IPS-18a (cell line): ENCODE results near the gene ANKLE1.

Experiments used
- H3K27ac ChIP-seq: one replicate; pipeline ENCODE4 v1.5.1; 2013; ENCODE audit warnings: low read length
- H3K27me3 ChIP-seq: one replicate; pipeline ENCODE4 v1.6.1; 2013; ENCODE audit warnings: mild to moderate bottlenecking, low read length; ENCODE audit not compliant: control insufficient read depth, insufficient read depth
- H3K36me3 ChIP-seq: one replicate; pipeline ENCODE4 v1.6.1; 2013; ENCODE audit warnings: low read depth, low read length; ENCODE audit not compliant: control insufficient read depth
- H3K4me1 ChIP-seq: one replicate; pipeline ENCODE4 v1.6.1; 2013; ENCODE audit warnings: low read depth, low read length; ENCODE audit not compliant: control insufficient read depth
- H3K4me3 ChIP-seq: one replicate; pipeline ENCODE4 v1.5.1; 2013; ENCODE audit warnings: low read length
- H3K9ac ChIP-seq: one replicate; pipeline ENCODE4 v1.6.1; 2013; ENCODE audit warnings: mild to moderate bottlenecking, low read length, moderate library complexity
- H3K9me3 ChIP-seq: one replicate; pipeline ENCODE4 v1.6.1; 2013; ENCODE audit warnings: low read depth, low read length; ENCODE audit not compliant: control insufficient read depth

ANKLE1 gene

DNA sequence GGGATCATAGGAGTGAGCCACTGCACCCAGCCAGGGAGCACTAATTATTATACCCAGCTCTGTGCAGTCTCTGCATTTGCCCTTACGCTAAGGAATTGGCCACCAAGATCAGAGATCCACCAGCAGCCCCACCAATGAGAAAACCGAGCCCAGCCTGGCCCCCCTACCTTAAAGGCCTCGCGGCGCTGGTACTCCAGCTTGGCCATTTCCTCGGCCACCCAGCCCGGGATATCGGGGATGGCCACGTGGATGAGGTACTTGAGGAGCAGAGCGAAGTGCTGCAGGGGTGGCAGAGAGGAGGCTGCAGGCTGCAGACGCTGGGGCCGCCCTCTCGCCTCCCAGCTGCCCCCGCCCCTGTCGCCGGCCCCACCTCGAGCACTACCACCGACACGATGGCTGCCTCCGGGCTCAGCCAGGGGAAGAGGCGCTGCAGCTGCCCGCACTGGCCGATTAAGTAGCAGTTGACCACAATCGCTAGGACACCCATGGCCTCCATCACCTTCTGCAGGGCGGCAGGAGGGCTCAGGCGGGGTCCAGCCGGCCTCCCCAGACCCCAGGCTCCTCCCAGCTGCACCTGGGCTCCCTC, 45.5 kb downstream of the ANKLE1 start:
- Histone ChIP-seq H3K27ac (no peak overlapping the region), H3K27me3 (peaks cover 9% of the 10 kb centered on the region), H3K4me1 (no peaks in the 10 kb centered on the region), H3K9ac (no peak overlapping the region), H3K36me3 (no peaks in the 10 kb centered on the region), H3K9me3 (no peaks in the 10 kb centered on the region), H3K4me3 (peak overlapping the region; percentile 77)

DNA sequence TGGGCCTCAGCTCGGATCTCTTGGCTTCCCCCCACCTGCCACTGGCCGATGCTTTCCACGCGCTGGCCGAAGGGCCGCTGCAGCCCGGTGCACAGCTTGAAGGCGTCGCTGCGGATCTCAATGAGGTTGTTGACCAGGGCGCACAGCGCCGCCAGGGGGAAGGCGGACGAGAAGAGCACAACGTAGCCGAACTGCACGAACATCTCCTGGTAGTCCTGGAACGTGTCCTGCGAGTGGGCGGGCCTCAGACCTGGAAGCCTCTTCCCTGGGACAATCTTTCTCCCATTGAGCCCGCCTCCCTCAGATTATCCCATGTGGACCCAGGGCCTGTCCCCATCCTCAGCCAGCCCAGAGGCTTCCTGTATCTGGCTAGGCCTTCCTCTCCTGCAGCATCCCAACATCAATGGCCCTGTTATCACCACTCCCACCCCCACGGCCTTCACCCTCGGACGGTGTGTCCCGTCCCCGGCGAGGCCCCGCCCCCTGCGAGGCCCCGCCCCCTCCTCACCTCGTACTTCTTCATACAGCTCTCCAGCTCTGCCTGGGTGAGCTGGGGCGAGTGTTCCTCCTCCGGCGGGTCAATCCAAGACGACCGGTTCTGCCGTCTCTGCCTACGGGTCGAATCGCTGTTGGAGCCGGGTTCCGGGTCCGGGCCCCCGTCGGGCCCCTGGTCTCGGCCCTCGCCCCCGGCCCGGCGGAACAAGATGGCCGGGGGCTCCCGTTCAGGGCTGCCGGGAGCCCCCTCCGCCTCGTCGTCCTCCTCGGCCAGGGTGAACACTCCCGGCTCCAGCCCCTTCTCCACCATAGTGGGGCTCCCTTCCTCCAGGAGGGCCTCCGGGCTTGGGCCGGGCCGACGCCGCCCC, 46.2 kb downstream of the ANKLE1 start:
- H3K36me3 ChIP-seq, result no peaks in the 10 kb centered on the region
- H3K9ac ChIP-seq, result peak overlapping the region; percentile 79
- no peaks in the 10 kb centered on the region for H3K9me3 ChIP-seq
- no peak overlapping the region for H3K27ac ChIP-seq
- peak overlapping the region; percentile 77 for H3K4me3 ChIP-seq
- H3K4me1 ChIP-seq, result no peaks in the 10 kb centered on the region
- H3K27me3 ChIP-seq, result peaks cover 9% of the 10 kb centered on the region

DNA sequence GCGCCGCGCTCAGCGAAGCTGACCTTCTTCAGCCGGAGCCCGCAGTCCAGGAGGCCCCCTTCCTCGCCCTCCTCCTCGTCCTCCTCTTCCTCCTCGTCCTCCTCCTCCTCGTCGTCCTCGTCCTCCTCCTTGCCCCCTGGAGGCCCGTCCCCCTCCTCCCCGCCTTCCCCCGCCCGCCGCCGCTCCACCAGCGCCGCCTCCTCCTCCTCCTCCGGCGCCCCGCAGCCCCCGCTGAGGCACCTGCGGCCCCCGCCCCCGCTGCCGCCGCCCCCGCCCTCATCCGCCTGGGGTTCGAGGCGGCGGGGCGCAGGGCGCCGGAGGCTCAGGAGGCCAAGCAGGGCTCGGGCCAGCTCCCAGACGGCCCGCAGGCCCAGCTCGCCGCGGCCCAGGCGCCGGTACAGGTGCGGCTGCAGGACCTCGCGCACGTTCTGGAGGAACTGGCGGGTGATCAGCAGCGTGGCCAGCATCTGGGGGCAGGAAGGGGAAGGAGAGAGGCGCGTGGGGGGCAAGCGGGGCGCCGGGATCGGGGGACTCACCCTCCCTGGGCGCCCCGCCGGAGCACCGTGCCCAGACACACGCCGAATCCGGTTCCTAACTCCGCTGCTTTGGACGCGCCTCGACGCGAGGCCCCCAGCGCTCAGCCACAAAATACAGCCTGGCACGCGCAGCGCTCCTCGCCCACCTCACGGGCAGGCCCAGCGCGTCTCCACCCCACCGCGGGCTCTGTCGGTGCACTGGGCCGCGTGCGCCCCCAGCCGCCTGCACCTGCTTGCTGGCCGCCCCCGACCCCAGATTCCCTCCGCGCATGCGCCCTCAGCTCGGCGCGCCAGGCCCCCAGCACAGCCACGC, 47.0 kb downstream of the ANKLE1 start:
- H3K36me3 ChIP-seq, result no peaks in the 10 kb centered on the region
- H3K4me3 ChIP-seq, result peak overlapping the region; percentile 77
- peaks cover 9% of the 10 kb centered on the region for H3K27me3 ChIP-seq
- H3K4me1 ChIP-seq, result peaks cover 1% of the 10 kb centered on the region
- no peaks in the 10 kb centered on the region for H3K9me3 ChIP-seq
- H3K9ac ChIP-seq, result peak overlapping the region; percentile 79
- H3K27ac ChIP-seq, result no peak overlapping the region

DNA sequence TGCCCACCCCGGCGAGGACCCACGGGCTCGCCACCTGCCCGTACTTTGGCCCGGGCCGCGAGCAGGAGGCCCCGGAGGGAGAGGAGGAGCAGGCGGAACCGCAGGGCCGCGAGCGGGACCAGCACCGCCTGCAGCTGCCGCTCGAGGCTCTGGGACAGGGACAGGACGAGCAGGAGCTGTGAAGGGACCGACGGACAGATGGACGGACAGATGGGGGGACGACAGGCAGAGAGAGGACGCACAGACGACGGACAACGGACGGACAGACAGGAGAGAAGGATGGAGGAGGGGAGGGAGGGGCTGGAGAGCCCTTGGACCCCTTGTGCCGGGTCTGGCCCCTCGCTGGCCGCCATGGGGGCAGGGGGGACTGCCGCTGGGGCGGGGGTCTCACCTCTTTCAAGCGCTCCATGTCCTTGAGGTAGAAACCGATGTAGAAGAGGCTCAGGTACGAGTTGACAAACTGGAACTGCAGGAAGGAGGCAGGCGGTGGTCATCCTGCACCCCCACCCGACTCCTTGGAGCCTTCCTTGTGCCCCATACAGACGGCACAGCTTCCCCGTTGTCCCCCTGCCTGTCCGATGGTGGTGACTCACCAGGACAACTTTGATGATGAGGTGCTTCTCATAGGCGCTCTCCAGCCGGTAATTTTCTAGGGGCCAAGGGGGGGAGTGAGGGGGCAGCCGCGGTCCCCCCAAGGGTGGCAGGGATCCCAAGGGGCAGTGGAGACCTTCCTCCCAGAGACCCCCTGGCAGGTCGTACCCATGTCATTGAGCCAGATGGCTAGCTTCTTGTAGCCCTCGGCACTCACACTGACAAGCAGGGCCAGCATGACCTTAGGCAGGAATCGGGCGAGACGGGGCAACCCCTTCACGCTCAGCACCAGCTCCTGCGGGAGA, 47.9 kb downstream of the ANKLE1 start:
- no peaks in the 10 kb centered on the region for H3K36me3 ChIP-seq
- H3K27me3 ChIP-seq, result peaks cover 9% of the 10 kb centered on the region
- H3K9me3 ChIP-seq, result no peaks in the 10 kb centered on the region
- no peak overlapping the region for H3K9ac ChIP-seq
- peaks cover 3% of the 10 kb centered on the region for H3K4me1 ChIP-seq
- no peak overlapping the region for H3K4me3 ChIP-seq
- H3K27ac ChIP-seq, result no peak overlapping the region

DNA sequence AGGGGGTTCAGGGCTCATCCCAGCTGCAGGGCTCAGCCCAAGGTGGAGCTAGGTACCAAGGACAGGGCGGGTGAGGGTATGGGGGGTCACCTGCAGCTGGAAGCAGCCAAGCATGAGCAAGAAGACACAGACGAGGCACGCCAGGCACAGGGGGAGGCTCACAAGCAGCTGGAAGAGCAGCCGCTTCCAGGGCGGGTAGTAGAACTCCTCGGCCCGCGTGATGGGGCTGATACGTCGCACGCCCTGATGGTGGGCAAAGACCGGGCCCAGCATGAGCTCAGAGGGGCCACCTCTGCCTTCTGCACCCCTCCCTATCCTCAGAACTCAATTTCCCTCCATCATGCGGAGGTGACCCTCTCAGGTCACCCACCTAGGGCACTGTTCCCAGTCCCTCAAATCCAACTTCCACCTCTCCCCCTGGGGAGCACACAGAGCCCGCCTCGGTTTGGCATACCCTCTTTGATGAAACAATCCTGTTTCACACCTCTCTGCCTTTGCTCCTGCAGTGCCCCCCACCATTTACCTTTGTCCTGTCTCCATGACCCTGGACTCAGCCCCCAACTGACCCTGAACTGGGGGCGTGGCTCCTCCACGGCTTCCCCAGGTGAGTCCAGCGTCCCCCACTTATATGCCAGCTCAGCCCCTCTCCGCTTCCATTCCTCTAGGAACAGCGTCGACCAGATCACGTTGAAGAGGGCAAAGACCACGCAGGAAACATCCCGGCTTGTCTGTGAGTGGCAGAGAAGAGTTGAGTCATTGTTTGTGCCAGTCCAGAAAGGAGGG, 48.8 kb downstream of the ANKLE1 start:
- Histone ChIP-seq H3K4me1 (peaks cover 3% of the 10 kb centered on the region), H3K36me3 (no peaks in the 10 kb centered on the region)

DNA sequence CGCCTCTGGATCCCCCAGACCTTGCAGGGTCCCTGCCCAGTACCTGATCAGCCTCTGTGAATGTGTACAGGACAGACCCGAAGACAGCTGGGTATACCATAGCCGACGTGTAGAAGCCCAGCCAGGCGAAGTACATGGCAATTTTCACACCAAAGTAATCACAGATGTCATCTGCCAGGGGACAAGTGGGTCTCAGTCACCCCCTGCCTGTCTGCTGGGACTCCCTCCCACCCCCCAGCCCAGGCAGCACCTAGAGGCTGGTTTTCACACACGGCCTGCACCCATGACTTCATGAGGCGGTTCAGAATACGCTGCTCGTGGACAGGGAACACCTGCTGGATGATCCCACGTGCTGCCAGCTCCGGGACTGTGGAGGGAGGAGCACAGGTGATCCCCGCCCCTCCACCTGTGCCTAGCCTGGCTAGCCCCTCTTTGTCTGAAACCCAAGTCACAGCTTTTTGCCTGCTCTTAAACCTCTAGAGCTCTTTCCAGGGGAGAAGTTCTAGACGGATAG, 49.4 kb downstream of the ANKLE1 start:
- Histone ChIP-seq H3K36me3 (no peaks in the 10 kb centered on the region), H3K27ac (no peak overlapping the region), H3K27me3 (peaks cover 9% of the 10 kb centered on the region), H3K4me3 (no peak overlapping the region), H3K4me1 (peaks cover 3% of the 10 kb centered on the region), H3K9ac (no peak overlapping the region), H3K9me3 (no peaks in the 10 kb centered on the region)

More for the DNA sequence above, 48.8 kb downstream of the ANKLE1 start:
- H3K4me3 ChIP-seq, result no peak overlapping the region
- peaks cover 9% of the 10 kb centered on the region for H3K27me3 ChIP-seq
- no peak overlapping the region for H3K9ac ChIP-seq
- H3K27ac ChIP-seq, result no peak overlapping the region
- H3K9me3 ChIP-seq, result no peaks in the 10 kb centered on the region

DNA sequence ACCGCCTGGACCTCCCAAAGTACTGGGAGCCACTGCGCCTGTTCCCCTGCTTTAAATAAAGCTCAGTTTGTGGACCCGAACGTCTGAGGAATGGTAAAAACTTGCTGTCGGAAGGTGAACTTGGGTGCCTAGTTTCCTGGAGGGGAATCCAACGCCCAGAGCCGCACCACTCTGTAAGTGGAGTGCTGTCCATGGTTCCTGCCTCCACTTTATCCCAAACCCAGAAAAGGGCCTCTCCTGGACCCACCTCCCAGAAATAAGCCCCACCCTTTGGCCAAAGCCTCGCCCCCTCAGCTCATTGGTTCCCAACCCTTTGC, 50.6 kb downstream of the ANKLE1 start:
- Histone ChIP-seq H3K9me3 (no peaks in the 10 kb centered on the region), H3K36me3 (no peaks in the 10 kb centered on the region), H3K9ac (no peak overlapping the region), H3K4me3 (no peak overlapping the region), H3K4me1 (peaks cover 3% of the 10 kb centered on the region), H3K27ac (no peak overlapping the region), H3K27me3 (peaks cover 9% of the 10 kb centered on the region)

DNA sequence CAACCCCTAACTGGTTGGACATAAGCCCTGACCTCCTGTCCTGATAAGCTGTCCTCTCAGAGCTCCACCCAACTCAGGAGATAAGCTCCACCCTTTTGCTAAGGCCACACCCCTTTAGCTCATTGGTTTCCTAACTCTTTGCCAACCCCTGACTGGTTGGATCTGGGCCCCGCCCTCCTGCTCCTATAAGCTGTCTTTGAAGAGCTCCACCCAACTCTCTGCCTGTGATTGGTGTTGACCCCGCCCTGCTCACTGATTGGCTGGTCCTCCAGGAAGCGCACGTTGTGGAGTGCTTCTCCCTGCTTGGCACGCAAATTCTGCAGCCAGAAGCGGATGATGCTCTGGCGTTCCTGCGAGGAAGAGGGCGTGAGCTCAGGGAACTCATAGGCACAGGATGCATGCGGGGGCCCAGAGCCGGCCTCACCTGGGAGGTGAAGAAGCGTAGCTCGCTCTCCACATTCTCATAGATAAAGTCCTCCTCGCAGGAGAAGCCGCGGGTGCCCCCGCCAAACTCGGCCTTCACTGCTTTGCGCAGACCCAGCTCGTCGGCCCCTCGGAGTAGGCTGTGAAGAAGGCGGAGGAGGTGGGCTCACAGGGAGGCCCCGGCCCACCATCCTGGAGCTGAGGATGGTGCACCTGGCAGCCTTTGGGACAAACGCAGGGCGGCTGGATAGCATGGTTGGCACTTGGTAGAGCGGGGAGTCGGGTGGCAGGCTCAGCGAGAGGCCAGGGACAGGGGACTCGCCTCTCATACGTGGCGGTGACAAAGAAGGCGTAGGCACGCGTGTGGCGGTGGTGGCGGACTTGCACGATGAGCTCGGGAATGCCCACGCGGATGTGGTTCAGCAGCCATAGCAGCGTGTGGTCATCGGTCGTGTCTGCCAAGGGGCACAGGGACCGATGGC, 51.2 kb downstream of the ANKLE1 start:
- no peak overlapping the region for H3K27ac ChIP-seq
- no peaks in the 10 kb centered on the region for H3K36me3 ChIP-seq
- H3K4me3 ChIP-seq, result no peak overlapping the region
- H3K27me3 ChIP-seq, result peaks cover 9% of the 10 kb centered on the region
- no peaks in the 10 kb centered on the region for H3K9me3 ChIP-seq
- H3K9ac ChIP-seq, result no peak overlapping the region
- peaks cover 3% of the 10 kb centered on the region for H3K4me1 ChIP-seq

DNA sequence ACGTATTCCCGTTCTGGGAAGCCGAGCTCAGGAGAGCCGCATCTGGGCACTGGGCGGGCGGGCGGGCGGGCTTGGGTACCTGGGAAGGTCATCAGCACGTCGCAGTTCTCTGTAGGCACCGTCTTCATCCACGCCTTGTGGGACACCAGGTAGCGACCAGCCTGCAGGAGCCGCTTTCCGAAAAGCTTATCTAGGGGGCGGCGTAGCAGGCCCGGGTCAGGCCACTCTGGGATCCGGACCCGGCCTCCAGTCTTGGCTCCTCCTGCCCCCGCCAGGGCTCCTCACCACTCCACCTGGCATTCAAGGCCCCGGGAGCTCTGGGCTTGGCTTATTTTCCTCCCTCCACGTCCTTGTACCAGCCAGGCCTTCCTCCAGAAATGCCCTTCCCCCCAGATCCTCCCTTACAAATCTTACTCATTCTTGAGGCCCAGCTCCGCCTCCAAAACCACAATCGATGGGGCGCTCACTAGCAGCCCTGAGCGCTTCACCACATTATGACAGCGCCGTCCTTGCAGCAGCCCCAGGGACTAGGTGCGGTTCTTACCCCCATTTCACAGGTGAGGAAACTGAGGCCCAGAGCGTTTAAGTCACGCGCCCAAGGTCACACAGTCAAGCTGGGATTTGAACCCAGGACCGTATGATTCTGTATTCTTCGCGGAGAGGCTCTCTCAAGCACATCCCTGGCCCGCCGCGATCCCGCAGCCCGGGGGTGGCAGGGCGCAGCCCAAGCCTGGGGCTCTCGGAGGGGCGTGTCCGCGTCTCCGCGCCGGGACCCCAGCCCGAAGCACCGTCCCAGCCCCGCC, 52.1 kb downstream of the ANKLE1 start:
- peak overlapping the region; percentile 57 for H3K9ac ChIP-seq
- no peaks in the 10 kb centered on the region for H3K36me3 ChIP-seq
- H3K9me3 ChIP-seq, result no peaks in the 10 kb centered on the region
- H3K4me3 ChIP-seq, result peak overlapping the region; percentile 72
- H3K27me3 ChIP-seq, result peaks cover 9% of the 10 kb centered on the region
- H3K4me1 ChIP-seq, result peaks cover 8% of the 10 kb centered on the region
- H3K27ac ChIP-seq, result no peak overlapping the region
